Neuron (in vitro differentiated cells): Measurements from ENCODE around the gene CD86.
"Not testable (repeated sequence)": the region's sequence is repeated elsewhere in the genome, so short reads cannot be mapped to it uniquely, and the experiment has no call there.

Experiments
- H2AFZ ChIP-seq: one replicate; pipeline ENCODE4 v1.6.1; 2013; ENCODE audit warnings: low read depth, mild to moderate bottlenecking, inconsistent platforms, low read length, moderate library complexity
- H3K27me3 ChIP-seq: one replicate; pipeline ENCODE4 v1.6.1; 2013; ENCODE audit warnings: low read length; ENCODE audit not compliant: insufficient read depth
- H3K36me3 ChIP-seq: one replicate; pipeline ENCODE4 v1.6.1; 2013; ENCODE audit warnings: low read length; ENCODE audit not compliant: insufficient read depth
- H3K4me1 ChIP-seq: one replicate; pipeline ENCODE4 v1.6.1; 2013; ENCODE audit warnings: low read length; ENCODE audit not compliant: insufficient read depth
- H3K4me3 ChIP-seq: 2 replicates; pipeline ENCODE4 v1.5.1; 2013; ENCODE audit warnings: mild to moderate bottlenecking, low read length, moderate library complexity
- H3K9me3 ChIP-seq: one replicate; pipeline ENCODE4 v1.6.1; 2013; ENCODE audit warnings: low read length

The CD86 gene

DNA sequence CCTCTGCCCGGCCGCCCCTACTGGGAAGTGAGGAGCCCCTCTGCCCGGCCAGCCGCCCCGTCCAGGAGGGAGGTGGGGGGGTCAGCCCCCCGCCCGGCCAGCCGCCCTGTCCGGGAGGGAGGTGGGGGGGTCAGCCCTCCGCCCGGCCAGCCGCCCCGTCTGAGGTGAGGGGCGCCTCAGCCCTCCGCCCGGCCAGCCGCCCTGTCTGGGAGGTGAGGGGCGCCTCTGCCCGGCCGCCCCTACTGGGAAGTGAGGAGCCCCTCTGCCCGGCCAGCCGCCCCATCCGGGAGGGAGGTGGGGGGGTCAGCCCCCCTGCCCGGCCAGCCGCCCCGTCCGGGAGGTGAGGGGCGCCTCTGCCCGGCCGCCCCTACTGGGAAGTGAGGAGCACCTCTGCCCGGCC lies 109.8 kb downstream of the CD86 start:
- not testable (repeated sequence) for H3K4me3 ChIP-seq, H2AFZ ChIP-seq, H3K36me3 ChIP-seq, H3K27me3 ChIP-seq, H3K4me1 ChIP-seq, H3K9me3 ChIP-seq

GRCh38 chr3:122167630-122168029 lies 112.5 kb downstream of the CD86 start:
- Histone ChIP-seq H3K27me3 (no peaks in the 10 kb centered on the region), H2AFZ (no peak overlapping the region), H3K4me3 (no peak overlapping the region), H3K9me3 (no peaks in the 10 kb centered on the region), H3K36me3 (no peaks in the 10 kb centered on the region), H3K4me1 (no peaks in the 10 kb centered on the region)

GRCh38 chr3:122168044-122168443 lies 112.9 kb downstream of the CD86 start:
- Histone ChIP-seq H3K36me3 (no peaks in the 10 kb centered on the region), H3K4me1 (no peaks in the 10 kb centered on the region), H3K27me3 (no peaks in the 10 kb centered on the region), H3K9me3 (no peaks in the 10 kb centered on the region), H3K4me3 (no peak overlapping the region), H2AFZ (no peak overlapping the region)

DNA sequence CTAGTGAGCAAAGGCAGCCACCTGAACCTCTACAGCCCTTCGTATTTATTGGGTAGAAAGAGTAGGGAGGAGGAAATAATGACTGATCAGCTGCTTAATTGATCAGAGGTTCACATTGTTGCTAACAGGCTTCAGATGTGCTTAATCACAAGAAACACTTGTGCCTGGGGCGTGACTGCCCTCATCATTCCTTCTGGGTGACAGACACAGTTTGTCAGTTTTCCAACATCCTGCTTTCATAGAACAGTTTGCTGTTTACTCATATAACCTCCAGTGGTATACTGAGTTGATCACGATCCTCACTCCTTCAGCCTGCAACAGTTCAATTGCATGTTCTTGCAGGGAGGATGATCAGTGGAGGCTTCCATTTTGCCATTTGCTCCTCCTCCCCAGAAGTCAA lies 114.7 kb downstream of the CD86 start:
- Histone ChIP-seq H3K27me3 (no peaks in the 10 kb centered on the region), H3K4me1 (no peaks in the 10 kb centered on the region), H3K36me3 (no peaks in the 10 kb centered on the region), H2AFZ (no peak overlapping the region), H3K9me3 (no peaks in the 10 kb centered on the region), H3K4me3 (no peak overlapping the region)
